NCI-H1417 treated with DMSO at 0.1 percent for 48 hours (cell line): Measurements from ENCODE around the gene MACROH2A1.

Source experiments
- DNase-seq: peaks from one replicate; lab custom pipeline; 2025; lab: John Stamatoyannopoulos, UW

MACROH2A1 gene

DNA sequence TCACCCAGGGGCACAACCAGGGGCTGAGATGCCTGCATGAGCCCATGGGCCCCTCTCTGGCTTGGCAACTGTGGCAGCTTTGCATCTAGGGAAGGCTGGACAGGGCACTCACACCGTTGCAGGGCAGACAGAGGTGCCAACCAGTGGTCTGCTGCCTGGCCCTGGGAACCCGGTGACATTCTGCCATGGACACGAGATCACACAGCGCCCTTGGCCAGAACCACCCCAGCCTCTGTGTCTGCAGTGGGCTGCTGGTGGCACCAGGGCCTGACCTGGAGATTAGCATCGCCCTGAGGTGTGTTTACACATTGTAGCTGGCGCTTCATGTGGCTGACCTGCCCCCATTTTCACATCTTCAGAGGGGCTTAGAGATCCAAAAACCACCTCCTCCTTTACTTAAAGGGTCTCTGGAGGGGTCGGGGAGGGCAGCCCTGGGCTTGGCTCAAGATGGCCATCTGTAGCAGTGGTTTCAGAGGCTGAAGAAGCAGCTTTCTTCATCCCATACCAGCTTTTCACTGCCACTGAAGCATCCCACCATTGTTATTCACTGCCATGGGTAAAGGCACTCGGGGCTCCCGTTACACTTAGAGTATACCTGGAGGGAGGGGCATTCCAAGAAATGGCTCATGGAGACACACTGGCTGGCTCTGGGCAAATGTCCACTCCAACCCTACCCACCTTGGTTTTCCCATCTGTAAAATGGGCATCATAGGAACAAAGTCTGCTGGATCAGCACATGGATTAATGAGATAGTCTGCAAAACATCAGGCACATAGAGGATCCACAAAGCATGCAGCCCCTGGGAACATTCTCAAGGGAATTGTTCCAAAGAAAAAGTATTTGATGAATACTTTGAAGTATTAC is 36.7 kb upstream of the MACROH2A1 start:
- no peak for DNase-seq

DNA sequence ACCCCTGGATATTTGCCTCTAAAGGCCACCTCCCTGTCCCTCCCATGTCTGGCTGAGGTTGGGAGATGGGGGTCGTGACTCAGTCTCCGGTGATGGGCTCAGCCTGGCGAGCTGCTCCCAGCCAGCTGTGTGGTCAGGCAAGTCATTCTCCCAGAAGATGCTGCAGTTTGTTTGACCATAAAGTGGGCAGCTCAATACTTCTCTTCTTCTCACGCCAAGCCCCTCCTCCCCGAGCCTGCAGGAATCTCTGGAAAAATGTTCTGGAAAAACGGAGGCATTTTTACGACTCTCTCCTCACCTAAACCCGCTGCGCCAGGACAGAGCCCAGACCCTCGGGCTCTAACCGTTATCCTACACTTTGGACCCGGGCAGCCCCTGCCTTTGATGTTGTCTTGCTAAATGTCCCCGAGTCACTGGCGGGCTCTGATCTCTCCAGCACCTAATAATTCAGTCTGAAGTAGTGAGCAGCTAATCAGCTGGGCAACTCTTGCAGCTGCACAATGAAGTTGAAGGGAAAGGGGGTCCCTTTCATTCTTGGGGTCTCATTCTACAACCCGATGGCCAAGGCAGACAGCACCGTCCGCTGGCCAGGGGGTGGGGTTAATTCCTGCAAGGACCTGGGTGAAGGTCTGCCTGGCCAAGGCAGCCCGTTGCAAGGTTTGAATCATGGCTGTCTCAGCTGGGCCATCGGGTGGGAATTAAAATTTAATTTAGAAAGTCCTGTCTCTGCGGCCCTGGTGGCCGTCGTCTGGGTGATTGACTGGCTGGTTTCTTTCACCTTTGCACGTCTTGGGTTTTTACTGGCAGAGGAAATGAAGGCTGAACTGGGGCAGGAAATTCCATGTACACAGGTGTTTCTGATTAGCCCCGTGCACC is 35.8 kb upstream of the MACROH2A1 start:
- DNase-seq, result no peak

DNA sequence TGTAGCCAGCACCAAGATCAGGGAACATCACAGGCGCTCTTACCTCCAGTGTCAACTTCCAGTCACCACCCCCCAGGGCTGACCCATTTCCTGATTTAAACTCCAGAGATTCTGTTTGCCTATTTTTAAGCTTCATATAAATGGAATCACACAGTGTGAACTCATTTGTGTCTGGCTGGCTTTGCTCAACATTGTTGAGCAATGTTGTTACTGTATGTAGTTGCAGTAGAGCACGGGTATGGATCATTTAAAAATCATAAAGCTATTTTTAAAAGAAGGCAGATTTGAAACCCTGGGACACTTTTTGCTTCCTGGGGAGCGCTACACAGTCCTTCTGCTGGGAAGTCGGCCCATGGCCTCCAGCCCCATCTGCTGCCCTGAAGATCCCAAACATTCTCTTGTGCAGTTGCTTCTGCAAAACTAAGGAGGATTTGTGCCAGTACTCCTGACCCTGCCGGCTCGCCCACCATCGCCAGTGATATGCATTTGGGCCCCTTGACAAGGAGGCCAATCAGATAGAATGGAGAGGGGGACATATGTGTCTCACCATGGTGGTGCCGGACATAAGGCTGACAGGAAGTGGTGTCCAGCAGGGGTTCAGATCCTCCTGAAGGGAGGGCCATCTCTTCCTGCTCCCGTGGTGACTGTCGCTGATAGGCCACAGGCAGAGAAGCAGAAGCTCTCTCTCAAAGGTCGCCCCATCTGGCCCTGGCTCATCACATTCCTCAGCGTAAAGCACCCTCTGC is 34.8 kb upstream of the MACROH2A1 start:
- DNase-seq, result no peak

DNA sequence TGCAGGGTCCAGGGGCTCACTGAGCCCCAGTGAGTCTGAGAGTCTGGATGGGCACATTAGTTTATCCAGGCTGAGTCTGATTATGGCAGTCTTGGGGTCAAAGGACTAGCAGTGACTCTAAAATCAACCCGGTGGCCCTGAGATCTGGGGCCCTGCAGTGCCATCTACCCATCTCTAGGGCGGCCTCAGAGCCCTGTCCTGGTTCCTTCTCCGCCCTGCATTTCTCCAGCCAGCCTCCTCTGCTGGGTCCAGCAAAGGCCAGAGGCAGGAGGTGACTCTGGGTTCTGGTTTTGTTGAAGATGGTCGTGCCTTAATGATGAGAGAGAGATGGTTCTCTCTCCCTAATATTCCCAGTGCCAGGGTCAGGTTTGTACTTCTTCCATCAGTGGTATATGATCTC is 33.1 kb upstream of the MACROH2A1 start:
- DNase-seq, result no peak

DNA sequence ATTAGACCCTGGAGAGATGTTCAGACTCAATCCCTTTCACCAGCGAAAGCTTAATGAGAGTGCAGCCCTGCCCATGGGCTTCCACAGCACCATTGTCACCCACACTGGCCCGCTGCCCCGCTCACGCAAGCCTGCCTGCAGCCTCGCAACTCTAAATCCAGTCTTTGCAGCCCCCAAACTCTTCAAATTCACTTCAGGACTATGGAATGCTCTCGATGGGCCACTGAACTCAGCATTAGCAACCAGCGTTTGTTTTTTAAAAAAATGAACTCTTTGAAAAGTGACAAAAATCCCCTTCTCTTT is 31.1 kb upstream of the MACROH2A1 start:
- no peak for DNase-seq

DNA sequence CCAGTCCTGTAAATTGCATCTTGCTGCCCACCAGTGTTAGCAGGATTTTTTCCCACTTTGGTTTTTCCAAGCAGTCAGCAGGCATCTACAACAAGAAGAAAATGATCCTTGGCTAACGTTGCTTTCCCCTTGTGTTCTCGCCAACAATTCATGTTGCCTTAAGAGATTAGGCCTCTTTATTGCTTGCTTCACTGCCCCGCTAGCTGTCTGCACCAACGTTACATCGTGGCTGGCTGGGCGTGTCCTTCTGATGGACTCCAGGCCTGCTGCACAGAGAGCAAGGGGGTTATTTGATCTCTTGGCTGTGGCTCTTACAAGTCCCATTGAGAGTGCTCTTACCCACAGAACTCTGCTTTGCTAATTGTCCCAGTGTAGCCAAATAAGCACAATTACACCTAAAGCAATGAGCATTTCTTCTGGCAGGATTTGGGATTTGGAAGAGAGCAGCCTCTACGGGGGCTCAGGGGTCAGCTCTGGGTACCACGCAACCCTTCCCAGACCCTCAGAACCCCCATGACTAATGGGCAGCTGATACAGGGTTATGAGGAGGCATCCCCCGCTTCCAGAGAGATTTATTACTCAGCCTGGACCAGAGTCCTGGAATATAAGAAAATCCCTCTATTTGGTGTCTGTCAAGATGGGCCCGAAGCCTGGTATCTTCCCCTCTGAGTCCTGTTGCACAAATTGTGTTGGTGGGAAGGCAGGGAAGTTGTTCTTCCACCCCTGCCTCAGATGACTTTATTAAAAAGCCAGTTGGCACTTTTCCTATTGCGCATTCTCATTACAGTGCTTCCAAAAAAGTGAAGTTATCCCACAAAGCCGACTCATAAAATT is 30.5 kb upstream of the MACROH2A1 start:
- no peak for DNase-seq

DNA sequence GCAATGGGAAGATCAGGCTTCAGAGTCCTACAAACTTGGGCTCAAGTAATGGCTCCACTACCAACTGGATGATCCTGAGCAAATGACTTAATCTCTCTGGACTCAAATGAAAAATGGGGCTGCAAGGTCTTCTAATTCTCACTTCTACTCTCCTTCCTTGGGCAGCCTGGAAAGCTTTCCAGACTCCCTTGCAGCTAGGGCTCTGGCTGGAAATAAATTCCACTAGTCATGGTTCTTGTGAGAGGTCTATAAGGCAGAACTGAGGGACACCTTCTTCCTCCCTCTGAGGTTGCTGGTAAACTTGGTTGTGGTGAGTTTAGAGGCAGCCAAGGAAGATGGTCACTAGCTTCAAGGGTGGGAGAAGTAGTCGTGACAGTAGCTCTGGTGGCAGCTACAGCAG is 29.6 kb upstream of the MACROH2A1 start:
- DNase-seq, result no peak

DNA sequence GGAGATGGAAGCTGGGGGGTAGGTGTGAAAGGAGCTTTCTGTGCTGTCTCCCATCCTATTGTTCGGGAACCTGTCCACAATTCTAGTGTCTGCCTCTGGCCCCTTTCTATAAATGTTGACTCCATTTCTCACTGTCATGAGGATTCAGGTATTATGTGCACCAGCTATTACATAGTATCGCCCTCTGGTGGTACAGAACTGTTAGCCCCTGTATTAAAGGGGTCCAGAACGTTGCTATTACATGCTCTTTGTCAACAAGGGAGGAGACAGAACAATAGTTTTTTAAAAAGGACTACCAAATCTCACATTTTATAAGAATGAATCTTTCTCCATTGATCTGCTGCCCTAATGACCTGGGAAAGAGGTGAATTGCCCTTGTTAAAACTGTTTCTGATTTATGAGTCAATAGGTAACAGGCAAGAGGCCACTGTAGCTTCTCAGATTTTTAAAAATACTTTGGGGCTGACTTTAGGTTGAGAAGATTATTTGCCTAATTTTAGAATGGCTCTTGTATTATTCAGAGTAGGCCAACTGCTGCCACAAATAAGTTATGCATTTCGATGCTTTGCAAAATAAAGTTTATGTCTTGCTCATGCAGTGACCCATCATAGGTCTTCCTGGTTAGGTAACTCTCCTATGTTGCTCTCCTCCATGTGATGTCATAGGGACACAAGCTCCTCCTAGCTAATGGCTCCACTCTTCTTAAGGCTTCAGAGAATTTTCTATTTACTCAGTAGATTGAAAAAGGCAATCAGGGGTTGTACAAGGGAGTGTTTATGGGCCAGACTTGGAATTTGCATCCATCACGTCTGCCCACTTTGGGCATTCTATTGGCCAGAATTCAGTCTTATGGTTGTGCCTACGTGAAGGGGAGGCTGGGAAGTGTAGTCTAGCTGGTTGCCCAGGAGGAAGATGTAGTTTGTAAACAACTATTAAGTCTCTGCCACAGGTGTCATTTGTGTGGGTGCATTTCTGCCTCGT is 27.4 kb upstream of the MACROH2A1 start:
- DNase-seq, result peak; percentile 13

DNA sequence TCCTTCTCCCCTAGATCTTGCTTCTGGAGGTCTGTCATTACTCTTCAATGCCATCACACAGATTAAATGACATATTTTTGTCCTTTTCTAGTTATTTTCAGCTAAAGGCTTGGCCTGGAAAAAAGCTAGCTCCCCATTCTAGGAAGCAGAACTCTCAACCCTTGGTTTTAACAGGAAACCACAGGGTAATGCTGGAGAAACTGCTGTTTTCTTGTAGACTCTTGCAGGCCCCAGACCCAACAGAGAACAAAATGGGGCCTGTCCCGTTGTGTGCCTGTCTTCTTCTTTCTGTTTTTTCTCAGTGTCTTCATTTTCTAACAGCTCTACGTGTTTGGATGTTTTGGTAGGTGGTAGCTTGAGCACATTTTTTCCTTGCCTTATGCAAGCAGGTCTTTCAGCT is 26.6 kb upstream of the MACROH2A1 start:
- no peak for DNase-seq

DNA sequence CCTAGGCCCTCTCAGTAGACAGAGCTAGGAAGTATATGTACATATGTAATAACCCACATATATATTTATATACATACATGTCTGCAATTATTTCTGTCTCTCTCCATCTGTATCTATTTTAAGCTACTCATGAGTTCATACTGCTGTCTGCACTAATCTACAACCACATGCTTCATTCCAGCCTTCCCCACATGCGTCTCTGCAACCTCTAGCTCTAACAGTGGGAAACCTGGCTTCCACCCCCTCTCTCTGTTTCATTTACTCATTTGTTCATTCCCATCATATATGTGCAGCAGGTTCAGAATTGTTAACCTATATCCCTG is 24.8 kb upstream of the MACROH2A1 start:
- DNase-seq, result no peak

DNA sequence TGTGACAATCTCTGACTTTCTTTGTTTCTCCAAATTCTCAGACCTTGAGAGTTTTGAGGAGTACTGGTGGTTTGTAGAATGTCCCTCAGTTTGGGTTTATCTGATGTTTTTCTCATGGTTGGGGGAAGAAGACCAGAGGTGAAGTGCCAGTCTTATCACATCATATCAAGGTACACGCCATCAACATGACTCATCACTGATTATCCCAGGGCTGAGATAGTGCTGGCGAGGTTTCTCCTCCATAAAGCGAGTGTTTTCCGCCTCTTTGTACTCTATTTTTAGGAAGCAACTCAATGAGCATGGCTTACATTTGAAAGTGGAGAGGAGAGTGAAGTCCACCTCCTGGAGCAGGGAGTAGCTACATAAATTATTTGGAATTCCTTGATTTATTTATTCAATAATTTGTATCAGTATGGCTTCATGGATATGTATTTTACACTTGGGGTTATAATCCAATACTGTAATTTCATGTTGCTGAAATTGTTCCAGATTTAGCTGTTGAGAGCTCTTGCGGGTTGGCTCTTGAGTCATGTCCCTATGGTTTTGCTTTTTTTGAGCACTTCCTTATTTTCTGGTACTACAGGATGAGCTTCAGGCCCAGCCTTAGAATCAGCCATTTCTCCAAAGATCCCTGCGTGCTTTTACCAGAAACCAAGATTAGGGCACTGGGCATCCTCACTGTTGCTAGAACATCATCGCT is 24.3 kb upstream of the MACROH2A1 start:
- DNase-seq, result no peak

DNA sequence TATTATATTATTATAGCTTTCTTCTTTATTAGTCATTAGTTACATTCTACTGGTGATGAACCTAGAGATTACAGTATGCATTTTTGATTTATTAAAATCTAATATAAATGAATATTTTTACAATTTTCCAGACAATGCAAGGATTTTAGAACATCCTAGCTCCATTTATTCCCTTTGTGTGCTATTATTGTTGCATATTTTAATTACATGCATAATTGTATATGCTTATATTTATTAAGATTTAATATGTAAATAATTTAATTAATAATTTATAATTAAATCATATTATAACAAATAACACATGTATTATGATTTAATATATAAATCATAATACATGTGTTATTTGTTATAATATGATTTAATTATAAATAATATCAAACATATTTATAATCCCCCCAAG is 23.4 kb upstream of the MACROH2A1 start:
- no peak for DNase-seq

DNA sequence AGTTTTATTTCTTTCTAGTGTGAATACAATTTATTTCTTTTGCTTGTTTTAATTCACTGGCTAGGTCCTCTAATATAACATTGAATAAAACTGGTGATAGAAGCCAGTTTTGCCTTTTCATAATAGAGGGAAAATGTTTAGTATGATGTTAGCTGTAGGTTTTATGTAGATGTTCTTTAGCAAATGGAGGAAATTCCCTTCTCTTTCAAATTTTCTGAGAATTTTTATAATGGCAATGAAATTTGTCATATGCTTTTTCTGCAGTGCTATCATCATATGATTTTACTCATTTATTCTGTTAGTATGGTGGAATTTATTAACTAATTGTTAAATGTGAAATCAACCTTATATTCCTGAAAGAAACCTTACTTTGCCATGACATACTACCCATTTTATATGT is 18.1 kb upstream of the MACROH2A1 start:
- no peak for DNase-seq

DNA sequence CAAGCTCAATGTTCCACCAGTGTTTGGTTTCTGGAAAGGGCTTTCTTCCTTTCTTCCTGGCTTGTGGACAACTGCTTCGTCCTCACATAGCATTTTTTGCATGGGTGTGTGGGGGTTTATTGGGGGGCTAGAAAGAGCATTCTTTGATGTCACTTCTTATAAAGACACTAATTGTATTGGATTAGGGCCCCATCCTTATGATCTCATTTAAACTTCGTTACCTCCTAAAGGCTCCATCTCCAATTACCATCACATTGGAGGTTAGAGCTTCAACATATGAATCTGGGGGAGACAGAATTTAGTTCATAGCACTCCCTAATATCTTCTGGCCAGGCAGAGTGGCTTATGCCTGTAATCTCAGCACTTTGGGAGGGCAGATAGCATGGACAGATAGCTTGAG is 6.1 kb upstream of the MACROH2A1 start:
- no peak for DNase-seq

DNA sequence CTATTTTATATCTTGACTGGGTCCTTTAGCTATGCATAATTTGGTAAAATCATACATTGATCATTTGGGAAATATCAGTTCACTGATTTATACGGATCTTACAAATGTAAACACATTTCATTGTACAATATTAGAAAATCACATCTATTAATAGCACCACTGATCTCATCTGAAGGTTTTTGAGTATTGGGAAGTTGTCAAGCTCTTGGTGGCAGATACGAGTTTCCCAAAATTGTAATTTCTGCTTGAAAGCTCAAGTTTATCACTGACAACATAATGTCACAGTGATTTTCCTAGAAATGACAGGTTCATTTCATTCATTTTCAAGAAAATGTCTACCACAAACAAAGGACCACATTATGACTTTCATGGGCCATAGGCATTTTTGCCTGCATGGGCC is 3.0 kb upstream of the MACROH2A1 start:
- DNase-seq, result no peak

DNA sequence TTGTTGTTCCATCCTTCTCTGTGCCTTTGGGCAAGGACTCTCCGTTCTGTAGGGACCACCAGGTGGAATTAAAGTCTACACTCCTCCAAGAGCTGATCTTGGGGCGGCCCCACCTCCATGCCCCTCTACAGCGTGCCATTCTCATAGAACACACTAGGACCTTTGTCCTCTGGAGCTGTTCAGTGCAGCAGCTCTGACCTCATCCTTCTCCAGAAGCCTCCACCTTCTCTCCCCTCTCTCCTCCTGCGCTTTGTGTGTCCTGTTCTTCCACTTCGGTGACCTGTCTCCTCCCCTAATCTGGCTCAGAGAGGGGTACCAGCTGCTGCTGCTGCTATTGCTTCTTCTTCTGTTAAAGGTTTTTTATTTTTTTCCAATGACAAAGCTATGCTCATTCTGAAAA is 1.8 kb upstream of the MACROH2A1 start:
- DNase-seq, result no peak

DNA sequence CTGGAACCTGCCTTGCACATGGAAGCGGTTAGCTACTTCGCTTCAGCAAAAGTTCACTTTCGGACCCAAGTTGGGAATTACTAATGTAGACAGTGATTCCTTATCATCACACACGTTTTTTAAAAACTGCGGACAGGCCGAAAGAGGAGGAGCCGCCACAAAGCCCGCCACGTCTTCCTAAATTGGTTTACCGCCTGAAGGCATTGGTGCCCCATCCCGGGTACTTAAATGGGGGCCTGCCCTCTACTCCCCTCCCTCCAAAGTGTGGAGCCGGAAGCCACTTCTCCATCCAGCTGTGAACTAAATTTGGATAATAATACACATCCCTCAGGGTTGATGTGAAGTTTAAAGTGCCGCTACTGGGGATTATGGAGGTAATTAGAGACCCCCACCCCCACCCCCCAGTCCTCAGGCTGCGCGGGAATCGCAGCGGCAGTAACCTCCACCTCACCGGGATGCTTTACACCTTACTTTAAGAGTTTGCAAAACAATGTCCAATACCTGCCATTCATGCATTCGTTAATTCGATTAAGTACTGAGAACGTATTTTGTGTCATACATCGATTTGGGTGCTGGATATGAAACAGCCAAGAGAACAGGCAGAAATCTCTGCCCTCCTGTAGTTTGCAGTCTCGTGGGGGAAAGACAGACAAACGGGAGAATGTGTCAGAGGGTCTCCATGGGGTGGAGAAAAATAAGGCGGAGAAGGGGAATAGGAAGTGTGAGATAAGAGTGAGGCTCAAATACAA is 937 bp upstream of the MACROH2A1 start:
- no peak for DNase-seq

DNA sequence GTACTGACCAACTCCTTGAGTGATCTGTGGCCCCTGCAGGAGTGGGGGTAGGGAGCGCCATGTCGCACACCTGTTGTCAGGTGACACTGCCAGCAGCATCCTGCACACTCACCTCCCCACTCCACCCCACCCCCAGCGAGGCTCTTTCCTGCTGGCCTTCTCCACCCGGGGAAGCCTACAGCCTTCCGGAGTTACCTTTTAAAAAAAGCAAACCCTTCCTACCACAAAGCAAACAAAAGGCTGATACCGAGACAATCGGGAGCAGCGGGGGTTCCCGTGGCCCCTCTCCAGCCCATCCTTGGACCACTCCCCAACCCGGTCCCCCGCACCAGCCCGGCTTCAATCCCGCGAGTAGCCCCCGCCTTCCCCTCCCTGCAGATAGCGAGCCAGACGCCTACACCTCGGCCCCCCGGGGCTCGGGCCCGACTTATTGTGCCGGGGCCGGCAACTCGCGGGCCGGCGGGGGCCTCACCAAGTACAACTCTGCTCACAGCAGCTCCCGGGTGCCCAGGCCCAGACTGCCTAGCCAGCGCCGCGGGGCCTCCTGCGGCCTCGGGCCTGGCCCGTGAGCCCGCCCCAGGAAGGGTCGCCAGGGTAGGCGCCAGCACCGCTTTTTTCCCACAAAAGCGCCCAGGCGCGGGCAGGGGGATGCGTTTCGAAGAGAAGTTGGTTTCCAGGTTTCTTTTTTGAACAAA is 724 bp downstream of the MACROH2A1 start:
- DNase-seq, result no peak

DNA sequence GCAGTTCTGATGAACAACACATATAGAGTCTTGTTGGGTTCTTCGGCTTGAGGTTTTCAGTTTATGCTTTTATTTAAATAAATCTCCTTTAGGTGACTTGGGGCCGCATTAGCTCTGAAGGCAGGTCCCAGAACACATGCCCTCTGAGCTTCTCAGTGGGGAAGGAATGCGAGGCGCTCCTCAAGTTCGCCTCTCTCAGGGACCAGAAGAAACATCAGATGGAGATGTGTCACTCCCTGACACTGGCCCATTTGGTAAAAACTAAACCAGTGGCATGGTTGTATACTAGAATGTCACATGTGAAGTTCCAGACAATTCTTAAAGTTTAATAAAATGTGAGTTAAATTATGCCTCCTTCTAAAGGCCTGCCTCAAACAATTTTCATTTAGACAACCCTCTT is 1.9 kb downstream of the MACROH2A1 start:
- DNase-seq, result no peak
